Ureter (tissue), 1 donor: ENCODE results near the gene CLPTM1L. TPM values are rescaled to one million over a fixed set of nuclear protein-coding genes. Genes with fewer than 3 reads are reported as not detected.

Experiments used
- DNase-seq: peaks from one replicate; pipeline ENCODE4 v3.0.0-alpha.2; 2020; ENCODE audit warnings: low spot score
- total RNA-seq: library from RNA; stranded (reverse); gene quantifications from one replicate; pipeline ENCODE4 v1.2.4, GENCODE V29; 2023
- donor health status: DM: yes; HTN: yes; CAD: no.

The CLPTM1L gene
- 73.4 TPM for total RNA-seq

- peak; percentile 84 for DNase-seq
These were observed at the start of gene CLPTM1L for GRCh38 chr5:1344975-1345838. Gene CLPTM1L, minus strand, starts transcription at chr5:1345099. Its CDS starts 258 bp downstream, at chr5:1344841.

- no peak for DNase-seq
These were observed 48.9 kb upstream of the CLPTM1L start for GRCh38 chr5:1393571-1394501.

- DNase-seq, result no peak
These were observed 48.1 kb upstream of the CLPTM1L start for GRCh38 chr5:1392801-1393565.

- no peak for DNase-seq
These were observed 47.4 kb upstream of the CLPTM1L start for GRCh38 chr5:1392261-1392660.

- DNase-seq, result no peak
These were observed 46.8 kb upstream of the CLPTM1L start for GRCh38 chr5:1391691-1392090.

GRCh38 chr5:1390861-1391600, 46.1 kb upstream of the CLPTM1L start:
- DNase-seq, result no peak

- no peak for DNase-seq
These were observed 45.4 kb upstream of the CLPTM1L start for GRCh38 chr5:1390333-1390732.

- no peak for DNase-seq
These were observed 43.6 kb upstream of the CLPTM1L start for GRCh38 chr5:1388383-1388967.

- no peak for DNase-seq
These were observed 43.0 kb upstream of the CLPTM1L start for GRCh38 chr5:1387876-1388275.

GRCh38 chr5:1387059-1387755, 42.3 kb upstream of the CLPTM1L start:
- no peak for DNase-seq

- peak; percentile 73 for DNase-seq
These were observed 41.4 kb upstream of the CLPTM1L start for GRCh38 chr5:1386274-1386717.

GRCh38 chr5:1385395-1386273, 40.7 kb upstream of the CLPTM1L start:
- peak; percentile 91 for DNase-seq

- no peak for DNase-seq
These were observed 39.6 kb upstream of the CLPTM1L start for GRCh38 chr5:1384521-1384920.

- no peak for DNase-seq
These were observed 39.0 kb upstream of the CLPTM1L start for GRCh38 chr5:1383886-1384401.

GRCh38 chr5:1383344-1383743, 38.4 kb upstream of the CLPTM1L start:
- no peak for DNase-seq

- DNase-seq, result no peak
These were observed 37.4 kb upstream of the CLPTM1L start for GRCh38 chr5:1382248-1382700.

GRCh38 chr5:1381370-1382247, 36.7 kb upstream of the CLPTM1L start:
- DNase-seq, result no peak

- no peak for DNase-seq
These were observed 36.0 kb upstream of the CLPTM1L start for GRCh38 chr5:1380910-1381309.
